Hippocampal formation (tissue), 2 donors: ENCODE measurements around the gene ADA.

Experiments used
- DNase-seq, 2 donors: peaks; one replicate each; lab custom pipeline; 2025; lab: John Stamatoyannopoulos, UW

ADA gene

GRCh38 chr20:44644667-44645131 is 6.8 kb downstream of the ADA start:
- no peak for DNase-seq

- no peak for DNase-seq
These were observed 7.3 kb downstream of the ADA start for GRCh38 chr20:44644230-44644617.

- no peak for DNase-seq
These were observed 7.8 kb downstream of the ADA start for GRCh38 chr20:44643596-44644229.

- no peak for DNase-seq
These were observed 8.4 kb downstream of the ADA start for GRCh38 chr20:44643154-44643519.

GRCh38 chr20:44642203-44643153 is 9.0 kb downstream of the ADA start:
- DNase-seq, result peak; percentile 32 to 71

- no peak for DNase-seq
These were observed 10.2 kb downstream of the ADA start for GRCh38 chr20:44641325-44641724.

- DNase-seq, result no peak
These were observed 11.0 kb downstream of the ADA start for GRCh38 chr20:44640522-44640921.

GRCh38 chr20:44637522-44638372 is 13.8 kb downstream of the ADA start:
- no peak for DNase-seq

- no peak for DNase-seq
These were observed 14.5 kb downstream of the ADA start for GRCh38 chr20:44637042-44637441.

- DNase-seq, result no peak
These were observed 15.6 kb downstream of the ADA start for GRCh38 chr20:44635877-44636276.

GRCh38 chr20:44633872-44634600 is 17.5 kb downstream of the ADA start:
- DNase-seq, result no peak

- no peak for DNase-seq
These were observed 18.2 kb downstream of the ADA start for GRCh38 chr20:44633187-44633810.

GRCh38 chr20:44632103-44632752 is 19.3 kb downstream of the ADA start:
- DNase-seq, result no peak

- DNase-seq, result no peak
These were observed 21.2 kb downstream of the ADA start for GRCh38 chr20:44630297-44630696.

- DNase-seq, result peak in 1 of 2 donors; percentile 26
These were observed 22.0 kb downstream of the ADA start for GRCh38 chr20:44629542-44629941.

- no peak for DNase-seq
These were observed 22.5 kb downstream of the ADA start for GRCh38 chr20:44629017-44629385.

GRCh38 chr20:44627364-44628010 is 24.0 kb downstream of the ADA start:
- DNase-seq, result no peak

GRCh38 chr20:44626278-44626677 is 25.2 kb downstream of the ADA start:
- DNase-seq, result no peak

- DNase-seq, result no peak
These were observed 26.1 kb downstream of the ADA start for GRCh38 chr20:44625361-44625760.

- DNase-seq, result no peak
These were observed 26.7 kb downstream of the ADA start for GRCh38 chr20:44624743-44625271.
